Pancreas (tissue), 10 donors: ENCODE data around the gene PTGIS. TPM values are rescaled to one million over a fixed set of nuclear protein-coding genes. Genes with fewer than 3 reads are reported as not detected.

Source experiments
- ATAC-seq, 4 donors: fragments of 200-7000 bp; cut with Tn5 transposase; one replicate each; pipeline versions ENCODE4 v1.8.0 to v1.9.1; 2020; ENCODE audit warnings: mild to moderate bottlenecking in 4 of 4, moderate library complexity in 4 of 4
- DNase-seq, 6 donors: peaks; one replicate each; pipeline ENCODE4 v3.0.0-alpha.2; 2020
- FAIRE-seq: peaks from 2 replicates; lab custom pipeline; 2012; peaks lifted over from hg19 to GRCh38; lab: Jason Lieb, UNC
- H3K27ac ChIP-seq, 4 donors: fragments of 200-600 bp; sonication (generic); 1 replicate in 3 of 4; 2 replicates in 1 of 4; pipeline versions ENCODE4 v1.5.0 to v1.8.0; 2020
- H3K27me3 ChIP-seq, 4 donors: fragments of 200-600 bp; one replicate each; pipeline ENCODE4 v1.8.0; 2021
- H3K36me3 ChIP-seq, 3 donors: fragments of 200-600 bp; sonication (generic) in 1 of 3; one replicate each; pipeline versions ENCODE4 v1.5.0 to v1.8.0; 2020 to 2021
- H3K4me1 ChIP-seq, 3 donors: fragments of 200-600 bp; one replicate each; pipeline ENCODE4 v1.8.0; 2021
- H3K4me3 ChIP-seq, 4 donors: fragments of 200-600 bp; sonication (generic) in 2 of 4; one replicate each; pipeline versions ENCODE4 v1.5.0 to v1.8.0; 2020 to 2021
- H3K9me3 ChIP-seq, 4 donors: fragments of 200-600 bp; one replicate each; pipeline ENCODE4 v1.8.0; 2021
- CTCF ChIP-seq, 4 donors: fragments of 200-600 bp; sonication (generic) in 3 of 4; IDR thresholded peaks; one replicate each; pipeline versions ENCODE4 v1.5.0 to v1.8.0; 2021; ENCODE audit warnings: antibody characterized with exemption in 4 of 4
- WGBS, 2 donors: extraction: QIAGEN DNeasy Blood & Tissue Kit; methylation state at CpG; one replicate each; pipeline ENCODE4 v1.1.7; 2013; 5-methylcytosine and 5-hydroxymethylcytosine counted together
- intact Hi-C, 3 donors: fragments of 100-400 bp; cut with DNase I; formaldehyde crosslinking; loops; one replicate each; pipeline versions ENCODE4 v1.11.1 to v1.14.2; 2022
- polyA plus RNA-seq, 2 donors: library from polyadenylated mRNA; stranded (reverse); fragments of 200-250 nt; gene quantifications; one replicate each; pipeline ENCODE4 v1.2.3, GENCODE V29; 2013
- total RNA-seq, 6 donors: library from RNA; stranded (reverse); fragmentation: NEBNext Ultra II Directional in 4 of 6; extraction: Animal tissue kit (Norgen Biotek cat#: 25700) in 4 of 6; gene quantifications; one replicate each; pipeline versions ENCODE4 v1.2.1 to v1.2.4, GENCODE V29; 2021 to 2023
- donor health status: healthy with polysubstance abuse.
- donor health status: DM: no; HTN: no; CAD: no; lungs with moderate emphysema.
- donor health status: DM: no; HTN: no; CAD: no.
- donor health status: control.
- donor health status: control.
- donor health status: Bipolar disorder and iron deficiency.
- donor health status: DM: yes; HTN: yes; CAD: no.
- donor health status: DM: no; HTN: no; CAD: no.
- donor health status: DM: no; HTN: no; CAD: no.
- donor health status: DM: yes; HTN: yes; CAD: no.

Gene PTGIS
- total and polyA plus RNA-seq, 8 donors = 1.2 to 16.2 (median 2.9) TPM

GRCh38 chr20:49517805-49518100 lies 50.2 kb downstream of the PTGIS start:
- no peaks in the 10 kb centered on the region for H3K4me1 ChIP-seq
- TF ChIP-seq CTCF (IDR thresholded peaks at IDR 0.05) = no peak
- H3K9me3 ChIP-seq = no peaks in the 10 kb centered on the region
- intact Hi-C loops = loop anchor here in 1 of 3 donors (10.0 kb wide), 1 partner anchor 183 kb away; no protein-coding TSS in a partner anchor
- no peak overlapping the region for H3K27ac ChIP-seq
- H3K36me3 ChIP-seq = no peaks in the 10 kb centered on the region
- DNase-seq (no peak), ATAC-seq (no peak), FAIRE-seq (no peak)
- no peaks in the 10 kb centered on the region for H3K27me3 ChIP-seq
- no peak overlapping the region for H3K4me3 ChIP-seq
- WGBS, 2 donors = 78 to 86% methylated on average over 4 of the region's 4 CpGs

GRCh38 chr20:49516916-49517804 lies 50.8 kb downstream of the PTGIS start:
- H3K36me3 ChIP-seq = no peaks in the 10 kb centered on the region
- WGBS, 2 donors = 53 to 58% methylated on average over 17 of the region's 17 CpGs
- ATAC-seq = no peak
- no peak overlapping the region for H3K4me3 ChIP-seq
- no peaks in the 10 kb centered on the region for H3K4me1 ChIP-seq
- intact Hi-C loops = loop anchor here in 1 of 3 donors (10.0 kb wide), 1 partner anchor 182 kb away; no protein-coding TSS in a partner anchor
- H3K27ac ChIP-seq = no peak overlapping the region
- no peak for TF ChIP-seq CTCF (IDR thresholded peaks at IDR 0.05)
- no peak for FAIRE-seq
- no peak for DNase-seq
- no peaks in the 10 kb centered on the region for H3K9me3 ChIP-seq
- H3K27me3 ChIP-seq = no peaks in the 10 kb centered on the region

DNA sequence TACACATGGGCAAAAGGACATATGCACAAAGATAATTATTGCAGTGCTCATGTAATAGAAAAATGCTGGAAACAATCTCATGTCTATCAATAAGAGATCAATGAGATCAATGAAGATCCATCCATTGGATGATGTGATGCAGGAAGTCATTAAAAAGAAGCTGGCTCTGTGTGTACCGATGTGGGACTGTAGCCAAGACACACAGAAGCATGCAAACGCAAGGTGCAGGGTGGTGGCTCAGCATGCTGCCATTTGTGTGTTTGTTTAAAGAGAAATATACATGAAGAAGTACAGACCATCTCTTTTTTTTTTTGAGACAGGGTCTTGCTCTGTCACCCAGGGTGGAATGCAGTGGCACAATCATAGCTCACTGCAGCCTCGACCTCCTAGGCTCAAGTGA lies 52.4 kb downstream of the PTGIS start:
- ATAC-seq = peak in 1 of 4 donors; percentile 36
- no peak for FAIRE-seq
- Histone ChIP-seq H3K36me3 (no peaks in the 10 kb centered on the region), H3K27me3 (no peaks in the 10 kb centered on the region), H3K27ac (no peak overlapping the region), H3K9me3 (no peaks in the 10 kb centered on the region), H3K4me3 (no peak overlapping the region), H3K4me1 (no peaks in the 10 kb centered on the region)
- intact Hi-C loops = loop anchor here in 1 of 3 donors (10.0 kb wide), 1 partner anchor 181 kb away; no protein-coding TSS in a partner anchor
- no peak for TF ChIP-seq CTCF (IDR thresholded peaks at IDR 0.05)
- 23 to 29% methylated on average over 3 of the region's 3 CpGs for WGBS, 2 donors
- no peak for DNase-seq

- Histone ChIP-seq H3K4me3 (no peak overlapping the region), H3K27ac (no peak overlapping the region), H3K9me3 (no peaks in the 10 kb centered on the region), H3K36me3 (no peaks in the 10 kb centered on the region), H3K4me1 (no peaks in the 10 kb centered on the region), H3K27me3 (no peaks in the 10 kb centered on the region)
- WGBS, 2 donors = 71 to 88% methylated on average over 2 of the region's 2 CpGs
- FAIRE-seq (no peak), DNase-seq (no peak), ATAC-seq (no peak)
- intact Hi-C loops = loop anchor here in 1 of 3 donors (10.0 kb wide), 1 partner anchor 179 kb away; no protein-coding TSS in a partner anchor
- TF ChIP-seq CTCF (IDR thresholded peaks at IDR 0.05) = no peak
Observed at GRCh38 chr20:49513517-49513916, 54.4 kb downstream of the PTGIS start.

DNA sequence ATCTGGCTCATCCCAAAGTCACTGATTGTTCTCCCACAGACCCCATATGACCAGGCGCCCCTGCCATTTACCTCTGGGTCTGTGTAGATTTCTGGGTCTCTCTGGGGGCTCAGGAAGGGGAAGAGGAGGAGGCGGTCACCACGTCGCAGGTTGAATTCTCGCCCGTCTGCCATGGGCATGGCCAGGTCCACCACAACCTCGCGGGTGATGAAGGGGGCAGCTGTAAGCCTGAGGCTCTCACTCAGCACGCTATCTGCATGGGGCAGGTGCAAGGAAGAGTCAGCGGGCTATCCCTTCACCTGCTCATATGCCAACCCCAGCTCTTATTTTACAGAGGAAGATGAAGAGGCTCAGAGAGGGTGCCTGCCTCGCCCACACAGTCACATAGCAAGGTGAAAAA lies 54.9 kb downstream of the PTGIS start:
- WGBS, 2 donors = 66 to 78% methylated on average over 11 of the region's 11 CpGs
- no peak overlapping the region for H3K4me3 ChIP-seq
- H3K9me3 ChIP-seq = no peaks in the 10 kb centered on the region
- H3K4me1 ChIP-seq = no peaks in the 10 kb centered on the region
- no peaks in the 10 kb centered on the region for H3K36me3 ChIP-seq
- no peak for TF ChIP-seq CTCF (IDR thresholded peaks at IDR 0.05)
- FAIRE-seq = no peak
- DNase-seq = no peak
- intact Hi-C loops = loop anchor here in 1 of 3 donors (10.0 kb wide), 1 partner anchor 178 kb away; no protein-coding TSS in a partner anchor
- H3K27me3 ChIP-seq = no peaks in the 10 kb centered on the region
- ATAC-seq = no peak
- no peak overlapping the region for H3K27ac ChIP-seq
